Epidermal melanocyte (primary cell): ENCODE results near the gene CRB2.

ENCODE experiments used
- DNase-seq: peaks from one replicate; pipeline ENCODE4 v3.0.0; 2011; ENCODE audit warnings: low spot score; ENCODE audit not compliant: insufficient read length

The CRB2 gene

GRCh38 chr9:123402981-123403509 is 47.0 kb downstream of the CRB2 start:
- DNase-seq: no peak

GRCh38 chr9:123406016-123406415 is 50.0 kb downstream of the CRB2 start:
- no peak for DNase-seq

GRCh38 chr9:123406691-123407216 is 50.8 kb downstream of the CRB2 start:
- no peak for DNase-seq

GRCh38 chr9:123407217-123407851 is 51.3 kb downstream of the CRB2 start:
- DNase-seq: no peak

DNA sequence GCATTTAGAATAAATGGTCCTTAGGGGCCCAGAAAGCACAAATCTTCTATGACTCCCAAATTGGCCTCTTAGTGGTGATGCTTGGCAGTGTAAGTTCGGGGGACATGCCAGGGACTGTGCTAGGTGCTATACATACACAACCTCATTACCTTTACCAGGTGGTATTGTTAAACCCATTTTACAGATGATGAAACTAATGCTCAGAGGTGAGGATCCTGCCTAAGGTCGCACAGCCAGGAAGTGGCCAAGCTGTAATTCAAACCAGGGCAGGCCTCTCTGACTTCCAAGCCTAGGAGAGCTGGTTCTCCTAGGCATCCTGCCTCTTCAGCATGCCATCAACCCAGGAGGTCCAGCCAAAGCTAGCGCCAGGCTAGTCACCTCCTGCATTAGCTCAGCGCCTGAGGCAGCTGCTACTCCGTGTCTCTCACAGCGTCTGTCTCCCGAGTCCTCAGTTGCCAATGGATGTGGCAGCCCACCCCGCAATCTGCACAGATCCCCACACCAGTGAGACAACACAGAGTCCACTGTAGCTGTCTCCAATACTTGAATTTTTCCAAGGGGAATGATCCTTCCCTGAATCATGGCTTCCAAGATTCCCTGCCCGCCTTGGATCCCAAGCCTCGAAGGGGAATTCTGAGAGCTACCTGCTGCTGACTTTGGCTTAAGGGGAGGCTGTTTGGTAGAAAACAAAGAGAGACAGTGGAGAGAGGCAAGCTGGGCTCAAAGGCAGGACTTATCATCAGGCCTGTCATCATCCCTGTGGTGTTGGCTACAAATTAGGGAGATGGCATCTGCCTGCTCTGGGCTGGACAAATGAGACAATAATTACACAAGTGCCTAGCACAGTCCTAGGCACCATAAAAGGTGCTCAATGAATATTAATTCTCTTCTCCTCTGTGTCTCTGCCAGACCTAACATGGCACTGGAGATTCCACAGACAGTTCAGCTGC is 52.6 kb downstream of the CRB2 start:
- no peak for DNase-seq

- no peak for DNase-seq
Measured at GRCh38 chr9:123410281-123410910, 54.4 kb downstream of the CRB2 start.

DNA sequence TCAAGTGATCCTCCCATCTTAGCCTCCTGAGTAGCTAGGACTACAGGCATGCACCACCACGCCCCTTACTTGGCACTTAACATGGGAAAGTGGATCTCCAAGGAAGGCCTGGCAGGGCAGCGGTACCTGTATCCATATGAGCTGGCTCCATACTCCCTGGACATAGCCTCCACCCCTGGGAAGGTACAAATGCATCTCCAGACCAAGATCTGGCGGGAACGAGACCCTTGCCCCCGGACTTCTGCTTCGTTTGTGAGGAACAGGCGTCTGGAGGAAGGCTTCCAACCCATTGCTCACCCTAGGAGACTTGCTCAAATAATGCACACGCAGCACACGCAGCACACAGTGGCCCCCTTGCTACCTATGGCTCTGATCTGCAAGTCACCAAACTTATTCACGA is 55.2 kb downstream of the CRB2 start:
- DNase-seq: no peak

GRCh38 chr9:123411636-123412035 is 55.6 kb downstream of the CRB2 start:
- no peak for DNase-seq

GRCh38 chr9:123412171-123412820 is 56.3 kb downstream of the CRB2 start:
- DNase-seq: no peak

GRCh38 chr9:123414204-123414603 is 58.2 kb downstream of the CRB2 start:
- DNase-seq: no peak

GRCh38 chr9:123414936-123415930 is 59.2 kb downstream of the CRB2 start:
- DNase-seq: no peak

- no peak for DNase-seq
Measured at GRCh38 chr9:123416176-123416575, 60.2 kb downstream of the CRB2 start.

- DNase-seq: no peak
Measured at GRCh38 chr9:123417289-123418051, 61.5 kb downstream of the CRB2 start.

DNA sequence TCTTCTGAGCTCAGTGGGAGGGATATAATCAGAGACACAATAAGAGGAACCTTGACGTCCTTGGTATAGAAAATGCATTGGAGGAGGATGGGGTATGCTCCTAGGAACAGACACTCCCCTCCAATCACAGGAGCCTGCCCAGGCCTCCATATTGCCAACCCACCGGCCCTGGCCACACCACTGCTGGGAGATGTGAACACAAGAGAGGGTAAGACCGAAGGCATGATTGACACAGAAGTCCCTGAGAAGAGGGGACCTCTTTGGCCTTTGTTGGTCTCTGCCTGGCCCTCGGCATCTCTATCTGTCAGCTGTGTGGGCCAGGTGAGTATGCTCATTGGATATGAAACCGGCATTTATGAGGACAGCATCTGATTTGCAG is 62.0 kb downstream of the CRB2 start:
- no peak for DNase-seq

DNA sequence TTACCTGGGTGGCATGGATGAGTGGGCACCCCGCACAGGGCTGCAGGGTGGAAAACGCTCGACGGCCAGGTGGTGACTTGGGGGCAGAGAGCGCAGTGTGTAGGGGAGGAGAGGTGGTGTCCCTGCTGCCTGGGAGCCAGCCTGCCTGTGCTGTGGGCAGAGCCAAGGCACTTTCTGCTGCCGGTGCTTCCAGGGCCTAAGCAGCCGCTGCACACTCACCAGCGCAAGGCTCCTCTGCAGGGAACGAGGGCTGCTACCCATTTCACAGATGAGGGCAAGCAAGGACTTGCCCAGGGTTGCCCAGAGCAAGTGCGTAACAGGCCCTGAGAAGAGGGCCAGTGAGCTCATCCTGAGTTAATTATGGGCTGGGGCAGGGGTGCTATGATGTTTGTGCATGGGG is 62.5 kb downstream of the CRB2 start:
- DNase-seq: no peak

DNA sequence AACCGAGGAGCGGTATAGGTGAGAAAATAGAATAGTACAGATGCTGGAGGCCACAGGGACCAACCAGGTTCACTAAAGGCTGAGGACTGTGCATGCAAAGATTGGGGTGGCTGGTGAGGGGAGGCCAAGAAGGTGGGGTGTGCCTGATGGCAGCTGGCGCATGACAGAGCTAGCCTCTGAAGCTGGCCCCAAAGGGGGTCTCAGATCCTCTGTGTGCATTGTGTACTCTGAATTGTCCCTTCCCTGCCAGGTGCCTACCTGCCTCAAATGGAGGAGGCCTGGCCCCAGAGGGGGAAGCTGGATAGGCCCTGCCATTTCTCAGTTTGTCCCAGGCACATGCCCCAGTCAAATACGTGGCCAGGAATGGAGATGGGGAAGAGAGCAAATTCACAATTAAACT is 63.1 kb downstream of the CRB2 start:
- DNase-seq: no peak

GRCh38 chr9:123419721-123420591 is 64.0 kb downstream of the CRB2 start:
- no peak for DNase-seq

DNA sequence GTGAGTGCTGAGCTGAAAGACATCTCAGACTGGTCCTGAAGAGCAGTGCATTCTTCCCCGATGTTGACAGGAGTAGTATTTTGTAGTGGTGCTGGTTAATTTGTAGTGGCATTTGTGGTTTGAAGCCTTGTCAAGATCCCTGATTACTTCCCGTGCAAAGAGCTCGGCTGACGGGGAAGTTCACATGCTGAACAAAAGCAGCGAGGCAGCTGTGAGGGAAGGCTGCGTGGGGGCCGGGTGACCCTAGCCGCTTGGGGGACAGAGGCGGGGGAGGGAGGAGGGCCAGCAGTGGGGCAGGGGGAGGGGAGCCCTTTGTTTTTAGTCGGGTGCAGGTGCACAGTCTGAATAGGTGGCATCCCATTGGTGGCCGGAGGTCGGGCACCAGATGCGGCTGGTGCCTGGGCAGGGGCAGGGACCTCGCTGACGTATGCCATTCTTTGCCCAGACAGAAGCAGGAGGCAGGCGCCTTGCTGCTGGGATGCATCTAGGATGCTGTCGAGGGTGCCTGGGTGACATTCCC is 64.7 kb downstream of the CRB2 start:
- DNase-seq: no peak
